Measurements from ENCODE around the gene DUSP23. TPM values are rescaled to one million over a fixed set of nuclear protein-coding genes. Genes with fewer than 3 reads are reported as not detected.

DUSP23 gene
- total RNA-seq, 1 donor from 2014 or later = 32.5 TPM

- DNase-seq (ENCODE audit: low read depth in 2 of 2) = no peak
Observed at GRCh38 chr1:159783724-159784123, 3.0 kb downstream of the DUSP23 start.

GRCh38 chr1:159786465-159786864 is 5.7 kb downstream of the DUSP23 start:
- no peak for DNase-seq (ENCODE audit: low read depth in 2 of 2)

DNA sequence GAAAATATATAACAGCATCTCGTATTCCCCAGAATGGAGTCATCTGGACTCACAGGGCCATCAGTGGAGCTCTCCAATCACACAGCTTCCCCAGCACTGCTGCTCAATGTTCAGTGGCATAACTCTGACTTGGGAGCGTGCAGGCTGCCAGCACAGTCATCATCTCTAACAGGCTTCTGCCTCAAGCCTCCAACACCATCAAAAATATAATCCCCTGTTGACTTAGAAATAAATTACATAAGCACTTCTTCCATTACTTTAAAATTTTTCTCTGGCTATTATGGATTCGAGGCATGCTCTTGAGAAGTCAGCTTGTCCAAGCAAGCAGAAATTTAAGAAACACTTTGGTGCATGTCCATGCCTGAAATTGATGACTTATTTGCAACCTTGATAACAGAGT is 6.2 kb downstream of the DUSP23 start:
- DNase-seq (ENCODE audit: low read depth in 2 of 2) = no peak

DNA sequence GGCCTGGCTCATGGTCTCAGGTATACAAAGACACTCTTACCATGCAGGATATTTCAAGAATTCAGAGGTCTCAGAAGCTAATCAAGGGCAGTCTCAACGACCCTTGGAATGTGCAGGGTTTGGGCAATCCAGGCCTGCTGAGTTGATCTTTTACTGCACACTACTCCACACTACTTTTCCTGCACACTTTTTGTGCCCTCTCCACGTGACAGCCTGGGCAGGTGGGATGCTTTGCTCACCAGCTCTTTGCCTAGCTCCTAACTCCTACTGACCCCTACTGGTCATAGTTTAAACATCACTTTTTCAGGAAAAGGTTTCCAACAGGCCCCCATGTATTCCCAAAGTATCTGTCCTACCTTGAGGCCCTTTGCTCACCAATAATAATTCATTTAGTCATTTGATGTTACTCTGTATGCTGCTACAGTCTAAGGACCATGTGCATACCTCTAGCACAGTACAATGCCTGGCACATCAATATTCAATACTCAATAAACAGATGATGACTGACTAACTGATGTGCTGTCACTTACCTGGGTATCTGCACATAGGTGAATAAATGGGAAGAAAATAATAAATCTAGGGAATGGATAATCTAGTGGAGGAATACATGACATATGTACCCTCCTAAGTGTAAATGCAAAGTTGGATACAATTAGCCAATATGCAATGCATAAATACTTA is 9.6 kb downstream of the DUSP23 start:
- DNase-seq (ENCODE audit: low read depth in 2 of 2) = peak; percentile 46 to 62

DNA sequence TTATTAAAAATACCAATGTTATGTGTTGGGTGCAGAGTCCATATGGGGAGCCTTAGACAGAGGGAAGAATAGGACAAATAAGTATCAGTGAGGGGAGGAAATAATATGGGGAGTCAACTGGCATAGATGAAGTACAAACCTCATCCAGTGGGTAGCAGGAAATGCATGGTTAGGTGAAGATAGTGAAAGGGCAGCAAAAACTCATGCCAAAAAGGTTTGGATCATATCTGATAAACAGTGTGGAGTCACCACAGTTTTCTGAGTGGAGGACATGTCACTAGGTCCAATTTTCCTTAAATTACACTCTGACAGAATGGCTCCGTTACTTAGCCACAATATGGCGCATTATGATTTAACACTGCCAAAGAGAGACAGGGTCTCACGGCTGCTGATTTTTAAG is 10.3 kb downstream of the DUSP23 start:
- DNase-seq (ENCODE audit: low read depth in 2 of 2) = no peak

- no peak for DNase-seq (ENCODE audit: low read depth in 2 of 2)
Observed at GRCh38 chr1:159791461-159791860, 10.7 kb downstream of the DUSP23 start.

DNA sequence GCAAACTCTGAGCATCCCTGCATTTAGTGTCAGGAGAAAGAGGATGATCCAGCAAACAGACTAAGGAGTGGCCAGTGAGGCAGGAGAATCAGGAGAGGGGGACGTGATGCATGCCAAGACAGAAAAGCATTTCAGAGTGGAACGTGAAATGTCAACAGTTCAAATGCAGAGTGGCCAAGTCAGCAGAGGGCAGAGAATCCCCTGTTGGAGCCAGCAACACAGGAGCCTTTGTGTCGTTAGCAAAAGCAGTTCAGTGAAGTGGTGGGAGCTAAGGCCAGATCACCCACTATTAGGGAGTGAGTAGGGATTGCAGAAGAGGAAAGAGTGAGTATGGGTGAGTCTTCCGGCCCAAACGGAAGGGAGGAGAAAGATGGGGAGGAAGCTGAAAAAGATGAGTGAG is 14.8 kb downstream of the DUSP23 start:
- no peak for DNase-seq (ENCODE audit: low read depth in 2 of 2)

DNA sequence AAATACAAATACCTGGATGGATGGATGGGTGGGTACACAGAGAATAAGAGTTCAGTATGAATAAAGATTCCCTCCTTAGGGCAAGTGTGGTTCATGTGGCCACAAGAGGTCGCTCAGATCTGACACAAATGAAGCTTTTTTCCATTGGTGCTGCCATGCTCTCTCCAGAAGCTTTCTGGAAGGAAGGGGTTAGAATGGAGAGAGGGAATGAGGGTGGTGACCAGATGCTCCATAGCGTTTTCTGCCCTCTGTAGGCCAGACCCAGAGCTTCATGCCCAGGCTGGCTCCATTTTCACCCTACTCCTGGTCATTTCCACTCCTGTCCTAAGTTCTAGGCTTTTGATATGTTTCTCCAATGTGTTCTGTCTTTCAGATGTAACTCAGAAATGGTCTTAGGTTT is 18.1 kb downstream of the DUSP23 start:
- DNase-seq (ENCODE audit: low read depth in 2 of 2) = peak; percentile 83 to 85

DNA sequence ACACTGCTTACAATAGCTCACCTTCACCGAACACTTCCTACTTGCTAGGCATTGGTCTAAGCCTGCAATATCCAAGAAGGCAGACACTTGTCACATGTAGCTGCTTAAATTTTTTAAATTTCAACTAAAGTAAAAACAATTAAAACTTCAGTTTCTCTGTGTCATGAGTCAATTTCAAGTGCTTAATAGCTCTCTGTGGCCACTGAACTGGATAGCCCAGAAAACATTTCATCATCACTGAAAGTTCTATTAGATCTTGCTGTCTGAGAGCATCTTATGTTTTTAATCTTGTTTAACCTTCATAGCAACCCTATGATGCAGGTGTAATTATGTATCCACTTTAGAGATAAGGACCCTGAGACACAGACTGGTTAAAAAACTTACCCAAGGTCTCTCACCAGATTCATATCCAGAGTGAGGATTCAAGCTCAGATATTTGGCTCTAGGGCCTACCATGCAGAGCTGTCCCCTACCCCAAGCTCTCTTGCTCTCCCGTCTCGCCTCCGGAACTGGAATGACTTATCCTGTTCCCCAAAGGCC is 18.8 kb downstream of the DUSP23 start:
- no peak for DNase-seq (ENCODE audit: low read depth in 2 of 2)

- no peak for DNase-seq (ENCODE audit: low read depth in 2 of 2)
Observed at GRCh38 chr1:159800177-159800930, 19.6 kb downstream of the DUSP23 start.

DNA sequence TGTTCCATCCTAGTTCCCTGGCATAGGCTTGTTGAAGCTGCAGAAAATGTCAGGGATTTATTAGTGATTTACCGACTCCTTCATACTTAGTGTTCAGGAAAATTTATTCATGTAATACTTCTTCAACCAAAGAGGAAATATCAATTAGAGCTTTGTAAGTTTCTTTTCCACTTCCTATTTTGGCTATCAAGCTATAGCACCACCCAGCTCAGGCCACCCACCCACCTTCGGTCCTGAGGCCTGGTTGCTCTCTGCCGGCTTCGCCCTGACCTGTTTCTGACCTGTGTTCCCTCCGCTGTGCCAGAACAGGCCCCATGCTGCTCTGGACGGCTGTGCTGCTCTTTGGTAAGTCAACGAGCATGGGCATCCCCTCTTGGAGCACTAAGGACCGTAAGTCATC is 21.3 kb downstream of the DUSP23 start, which contains the start of gene FCRL6:
TSS of gene FCRL6 (plus strand) at position 250 of the 400 bp plus-strand sequence. CDS start at position 315, 65 bp downstream.
- no peak for DNase-seq (ENCODE audit: low read depth in 2 of 2)

DNA sequence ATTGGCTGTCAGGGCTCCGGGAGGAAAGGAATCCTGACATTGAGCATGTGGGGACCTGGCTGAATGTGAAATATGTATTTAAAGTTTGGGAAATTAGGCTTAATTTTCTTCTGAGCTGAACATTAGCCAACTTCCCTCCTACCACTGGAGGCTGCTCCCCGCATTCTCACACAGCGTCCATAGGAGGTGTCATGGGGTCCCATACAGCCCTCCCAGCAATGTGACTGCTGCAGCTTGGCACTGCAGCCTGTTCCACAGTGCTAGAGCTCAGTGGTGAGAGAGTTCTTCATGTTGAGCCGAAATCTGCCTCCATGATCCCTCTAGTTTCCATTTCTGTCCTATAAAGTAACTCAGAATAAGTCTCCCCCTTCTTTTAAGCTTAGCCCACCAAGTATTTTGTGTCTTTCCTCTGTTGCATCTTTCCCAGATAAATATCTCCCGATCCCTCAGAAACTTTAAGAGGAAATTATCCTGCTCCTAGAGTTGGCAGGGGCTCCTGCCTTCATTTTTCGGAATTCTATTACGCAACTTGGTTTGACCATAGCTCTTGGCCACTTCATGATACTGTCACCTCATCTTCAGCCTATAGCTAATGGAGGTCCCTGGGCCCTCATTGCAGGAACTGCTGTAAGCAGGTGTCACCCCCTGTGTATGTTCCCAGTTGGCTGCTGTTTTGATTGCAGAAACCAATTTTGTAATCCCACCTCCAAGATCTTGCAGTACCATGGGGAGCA is 23.4 kb downstream of the DUSP23 start:
- no peak for DNase-seq (ENCODE audit: low read depth in 2 of 2)

DNA sequence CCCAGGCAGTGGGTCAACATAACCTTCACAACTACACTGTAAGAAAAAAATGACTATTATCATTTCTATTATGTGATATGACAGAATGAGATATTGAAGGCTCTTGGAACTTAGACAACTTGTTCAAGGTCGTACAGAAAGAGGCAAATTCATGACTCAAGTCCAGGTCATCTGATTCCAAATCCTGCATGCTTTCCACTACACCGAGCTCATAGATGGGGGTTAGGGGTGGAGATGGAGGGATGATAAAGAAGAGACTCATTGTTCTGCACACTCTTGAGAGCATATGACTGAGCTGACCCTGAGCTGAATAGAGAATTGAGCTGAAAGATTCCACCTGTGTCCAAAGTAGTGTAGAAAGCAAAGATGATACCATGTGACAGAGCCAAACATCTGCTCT is 24.2 kb downstream of the DUSP23 start:
- DNase-seq (ENCODE audit: low read depth in 2 of 2) = peak in 1 of 2 donors; percentile 10

DNA sequence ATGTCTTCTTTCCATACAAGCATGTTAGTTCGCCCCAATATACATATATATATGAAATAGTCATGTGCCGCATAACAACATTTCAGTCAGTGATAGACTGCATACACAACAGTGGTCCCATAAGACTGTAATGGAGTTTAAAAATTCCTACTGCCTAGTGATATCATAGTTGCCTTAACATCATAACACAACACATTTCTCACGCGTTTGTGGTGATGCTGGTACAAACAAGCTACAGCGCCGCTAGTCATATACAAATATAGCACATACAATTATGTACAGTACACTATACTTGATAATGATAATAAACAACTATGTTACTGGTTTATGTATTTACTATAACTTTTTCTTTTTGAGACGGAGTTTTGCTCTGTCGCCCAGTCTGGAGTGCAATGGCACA is 35.2 kb downstream of the DUSP23 start:
- no peak for DNase-seq (ENCODE audit: low read depth in 2 of 2)

DNA sequence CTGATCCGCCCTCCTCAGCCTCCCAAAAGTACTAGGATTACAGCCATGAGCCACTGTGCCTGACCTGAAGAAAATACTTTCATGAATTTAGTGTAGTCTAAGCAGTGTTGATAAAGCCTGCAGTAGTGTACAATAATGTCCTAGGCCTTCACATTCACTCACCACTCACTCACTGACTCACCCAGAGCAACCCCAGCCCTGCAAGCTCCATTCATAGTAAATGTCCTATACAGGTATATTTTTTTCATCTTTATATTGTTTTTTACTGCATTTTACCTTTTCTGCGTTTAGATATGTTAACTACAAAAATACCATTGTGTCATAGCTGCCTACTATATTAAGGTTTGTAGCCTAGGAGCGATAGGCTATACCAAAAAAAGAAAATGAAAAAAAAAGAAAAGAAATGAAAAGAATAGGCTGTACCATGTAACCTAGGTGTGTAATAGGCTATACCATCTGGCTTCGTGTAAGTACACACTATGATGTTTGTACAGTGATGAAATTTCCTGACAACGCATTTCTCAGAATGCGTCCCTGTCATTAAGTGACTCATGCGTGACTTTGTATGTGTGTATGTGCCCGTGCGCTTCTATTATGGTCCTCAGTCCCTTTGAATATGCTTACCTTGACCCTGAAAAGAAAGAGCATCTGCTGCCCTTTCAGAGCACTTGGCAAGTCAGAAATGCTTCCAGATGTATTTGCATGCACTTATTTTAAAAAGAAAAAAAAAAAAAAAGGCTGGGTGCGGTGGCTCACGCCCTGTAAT is 36.7 kb downstream of the DUSP23 start:
- peak; percentile 48 to 69 for DNase-seq (ENCODE audit: low read depth in 2 of 2)

GRCh38 chr1:159821171-159821867 is 40.6 kb downstream of the DUSP23 start:
- no peak for DNase-seq (ENCODE audit: low read depth in 2 of 2)

DNA sequence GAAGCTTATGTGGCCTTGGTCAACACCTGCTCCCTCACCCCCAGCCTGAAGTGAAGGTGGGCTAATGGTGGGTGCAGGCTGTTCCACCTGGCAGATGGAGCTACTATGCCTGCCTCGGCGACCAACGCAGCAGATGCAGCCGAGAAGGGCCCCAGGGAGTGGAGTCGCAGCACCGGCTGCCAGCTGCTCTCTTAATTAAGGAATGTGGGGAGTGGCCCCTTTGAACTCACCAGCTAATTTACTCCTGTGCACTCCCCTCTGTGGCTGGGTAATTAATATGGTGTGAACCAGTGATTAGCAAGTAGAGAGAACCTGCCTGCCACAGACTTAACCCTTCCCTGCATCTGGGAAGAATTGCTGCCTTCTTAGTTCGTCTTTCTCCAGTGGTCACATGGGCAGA is 42.6 kb downstream of the DUSP23 start:
- DNase-seq (ENCODE audit: low read depth in 2 of 2) = no peak

DNA sequence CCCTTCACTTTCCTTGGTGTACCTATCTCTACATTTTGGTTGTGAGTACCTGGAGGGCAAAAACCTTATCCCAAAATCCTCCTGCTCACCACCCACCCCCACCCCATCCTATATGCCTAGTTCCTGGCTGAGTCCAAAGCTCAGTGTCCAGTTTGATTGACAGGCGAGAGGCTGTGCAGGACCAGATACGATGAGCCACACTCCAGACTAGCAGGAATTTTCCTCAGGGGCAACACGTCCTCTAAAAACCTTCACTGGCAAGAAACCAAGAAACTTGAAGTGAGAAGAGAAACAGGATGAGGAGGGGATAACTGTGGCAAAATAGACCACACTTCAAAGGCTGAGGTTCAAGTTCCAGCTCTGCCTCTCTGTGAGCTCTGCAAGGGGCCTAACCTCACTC is 44.8 kb downstream of the DUSP23 start:
- DNase-seq (ENCODE audit: low read depth in 2 of 2) = no peak

DNA sequence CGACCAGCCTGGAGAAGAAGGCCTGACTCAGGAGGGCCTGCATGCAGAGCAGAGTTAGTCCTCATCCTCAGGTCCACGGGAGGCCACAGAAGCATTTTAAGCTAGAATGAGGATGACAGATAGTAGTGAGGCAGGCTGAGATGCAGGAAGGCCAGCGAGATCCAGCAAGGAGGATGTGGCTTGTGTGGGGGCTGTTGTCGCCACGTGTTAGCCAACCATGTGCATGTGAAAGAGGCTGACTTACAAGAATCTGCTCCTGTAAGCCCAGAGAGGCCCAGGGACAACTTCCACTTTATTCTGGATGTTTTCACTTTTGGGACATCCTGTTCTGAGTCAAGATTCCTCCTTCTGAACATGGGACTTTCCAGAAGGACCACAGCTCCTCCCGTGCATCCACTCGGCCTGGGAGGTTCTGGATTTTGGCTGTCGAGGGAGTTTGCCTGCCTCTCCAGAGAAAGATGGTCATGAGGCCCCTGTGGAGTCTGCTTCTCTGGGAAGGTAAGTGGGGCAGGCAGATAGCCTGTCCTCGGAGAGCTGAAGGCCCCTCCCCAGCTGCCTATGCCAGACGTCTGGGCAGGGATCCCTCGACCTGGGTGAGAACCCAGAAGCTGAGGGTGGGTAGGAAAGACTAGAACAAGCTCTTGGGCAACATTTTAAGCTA is 45.8 kb downstream of the DUSP23 start, which contains the start of gene SLAMF8:
TSS of gene SLAMF8 (plus strand) at position 433 of the 661 bp plus-strand sequence. CDS start at position 459, 26 bp downstream.
- peak in 1 of 2 donors; percentile 25 for DNase-seq (ENCODE audit: low read depth in 2 of 2)

DNA sequence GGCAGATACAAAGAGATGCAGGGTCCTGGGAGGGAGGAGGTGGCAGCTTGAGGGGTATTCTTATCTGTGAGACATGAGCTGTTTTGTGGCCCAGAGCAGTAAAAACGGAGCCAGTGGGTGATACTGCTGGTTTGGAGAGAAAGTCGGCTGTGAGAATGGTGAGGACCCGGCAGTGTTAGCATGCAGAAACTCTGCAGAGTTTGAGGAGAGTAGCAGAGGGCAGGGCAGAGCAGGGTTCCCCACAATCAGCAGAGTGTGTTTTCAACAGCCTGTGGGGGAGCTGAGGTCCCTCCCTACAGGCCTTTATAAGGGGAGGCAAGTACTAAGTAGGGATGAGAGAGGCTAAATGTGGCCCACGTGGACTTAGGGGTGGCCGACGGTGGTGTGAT is 46.3 kb downstream of the DUSP23 start:
- no peak for DNase-seq (ENCODE audit: low read depth in 2 of 2)
